HepG2 (cell line): ENCODE measurements around the gene ARL3. TPM values are rescaled to one million over a fixed set of nuclear protein-coding genes. Genes with fewer than 3 reads are reported as not detected.
A peak's percentile ranks its signal among the peaks of the same experiment; 100 is the strongest.

Experiments
- EED ChIP-seq: sonication (generic); formaldehyde crosslinking; IDR thresholded peaks from 2 replicates; pipeline ENCODE4 v1.5.0; 2020; ENCODE audit warnings: mild to moderate bottlenecking, missing genetic modification reagents
- HES4 ChIP-seq: sonication (generic); formaldehyde crosslinking; IDR thresholded peaks from 2 replicates; pipeline ENCODE4 v1.9.0; 2021; ENCODE audit warnings: mild to moderate bottlenecking, missing genetic modification reagents, borderline replicate concordance
- REPIN1 ChIP-seq: sonication (generic); formaldehyde crosslinking; IDR thresholded peaks from 2 replicates; pipeline ENCODE4 v1.8.0; 2022; ENCODE audit warnings: missing genetic modification reagents, low read depth, mild to moderate bottlenecking, borderline replicate concordance
- SETDB1 ChIP-seq: sonication (generic); formaldehyde crosslinking; IDR thresholded peaks from 2 replicates; pipeline ENCODE4 v1.5.1; 2020; ENCODE audit warnings: missing genetic modification reagents, mild to moderate bottlenecking, borderline replicate concordance
- ZBTB7A ChIP-seq: sonication (generic); formaldehyde crosslinking; IDR thresholded peaks from 2 replicates; pipeline ENCODE4 v1.8.0; 2022; ENCODE audit warnings: mild to moderate bottlenecking, missing genetic modification reagents
- ZBTB7B ChIP-seq: sonication (generic); formaldehyde crosslinking; IDR thresholded peaks from 2 replicates; pipeline ENCODE4 v1.4.0; 2020; ENCODE audit warnings: missing genetic modification reagents
- ZNF101 ChIP-seq: sonication (generic); formaldehyde crosslinking; IDR thresholded peaks from 2 replicates; pipeline ENCODE4 v1.4.0; 2020; ENCODE audit warnings: mild to moderate bottlenecking, low read depth, missing genetic modification reagents, borderline replicate concordance
- ZNF431 ChIP-seq: sonication (generic); formaldehyde crosslinking; IDR thresholded peaks from 2 replicates; pipeline ENCODE4 v1.9.0; 2022; ENCODE audit warnings: missing genetic modification reagents, low read depth, mild to moderate bottlenecking, borderline replicate concordance
- ZNF460 ChIP-seq: sonication (generic); formaldehyde crosslinking; IDR thresholded peaks from 2 replicates; pipeline ENCODE4 v1.5.1; 2020; ENCODE audit warnings: missing genetic modification reagents, mild to moderate bottlenecking, borderline replicate concordance
- ZNF468 ChIP-seq: sonication (generic); formaldehyde crosslinking; IDR thresholded peaks from 2 replicates; pipeline ENCODE4 v1.8.0; 2022; ENCODE audit warnings: mild to moderate bottlenecking, moderate library complexity, missing genetic modification reagents
- ZNF547 ChIP-seq: sonication (generic); formaldehyde crosslinking; IDR thresholded peaks from 2 replicates; pipeline ENCODE4 v1.5.1; 2020; ENCODE audit warnings: mild to moderate bottlenecking, missing genetic modification reagents
- ZNF792 ChIP-seq: IDR thresholded peaks from 2 replicates; pipeline ENCODE4 v1.6.1; 2016
- polyA plus RNA-seq, 8 experiments: library from polyadenylated mRNA; depleted of rRNA in 3 of 8; stranded (reverse) in 7 of 8; unstranded in 1 of 8; fragments of >200 nt; fragmentation: Illumina TruSeq in 4 of 8; extraction: Trizol in 4 of 8; gene quantifications; 2 replicates each; pipeline versions ENCODE4 v1.2.1 to v1.2.3, GENCODE V29; 2011 to 2016; ENCODE audit warnings: low read depth in 4 of 8, missing spikeins in 1 of 8, mixed read lengths in 1 of 8; ENCODE audit not compliant: insufficient read depth in 1 of 8
- total RNA-seq, 5 experiments: library from RNA; depleted of rRNA; stranded (reverse); fragments of >200 nt; fragmentation: Illumina TruSeq; extraction: Trizol; gene quantifications; 2 replicates each; pipeline ENCODE4 v1.2.3, GENCODE V29; 2016; ENCODE audit warnings: low read depth in 1 of 5
- TF ChIP-seq, protein P1 (sequence below): IDR thresholded peaks from 2 replicates; pipeline ENCODE4 v1.6.1; 2016
- TF ChIP-seq, protein P2 (sequence below): sonication (generic); formaldehyde crosslinking; IDR thresholded peaks from 2 replicates; pipeline ENCODE4 v1.4.0; 2020; ENCODE audit warnings: missing genetic modification reagents, borderline replicate concordance
- TF ChIP-seq, protein P3 (sequence below): sonication (generic); formaldehyde crosslinking; IDR thresholded peaks from 2 replicates; pipeline ENCODE4 v1.4.0; 2020; ENCODE audit warnings: missing genetic modification reagents
- TF ChIP-seq, protein P4 (sequence below): sonication (generic); formaldehyde crosslinking; IDR thresholded peaks from 2 replicates; pipeline ENCODE4 v1.5.0; 2020; ENCODE audit warnings: mild to moderate bottlenecking, missing genetic modification reagents
- TF ChIP-seq, protein P5 (sequence below): IDR thresholded peaks from 2 replicates; pipeline ENCODE4 v1.6.1; 2012; ENCODE audit warnings: low read length, improper control_type of control experiment
- TF ChIP-seq, protein P6 (sequence below): sonication (generic); formaldehyde crosslinking; IDR thresholded peaks from 2 replicates; pipeline ENCODE4 v1.4.0; 2020; ENCODE audit warnings: mild to moderate bottlenecking, low read depth, missing genetic modification reagents

The ARL3 gene
- total and polyA plus RNA-seq, 2 of the 13 experiments (the other 11 are each of a cell fraction or from before 2014, with no cell fraction given) = 5.2 to 6.6 TPM

DNA sequence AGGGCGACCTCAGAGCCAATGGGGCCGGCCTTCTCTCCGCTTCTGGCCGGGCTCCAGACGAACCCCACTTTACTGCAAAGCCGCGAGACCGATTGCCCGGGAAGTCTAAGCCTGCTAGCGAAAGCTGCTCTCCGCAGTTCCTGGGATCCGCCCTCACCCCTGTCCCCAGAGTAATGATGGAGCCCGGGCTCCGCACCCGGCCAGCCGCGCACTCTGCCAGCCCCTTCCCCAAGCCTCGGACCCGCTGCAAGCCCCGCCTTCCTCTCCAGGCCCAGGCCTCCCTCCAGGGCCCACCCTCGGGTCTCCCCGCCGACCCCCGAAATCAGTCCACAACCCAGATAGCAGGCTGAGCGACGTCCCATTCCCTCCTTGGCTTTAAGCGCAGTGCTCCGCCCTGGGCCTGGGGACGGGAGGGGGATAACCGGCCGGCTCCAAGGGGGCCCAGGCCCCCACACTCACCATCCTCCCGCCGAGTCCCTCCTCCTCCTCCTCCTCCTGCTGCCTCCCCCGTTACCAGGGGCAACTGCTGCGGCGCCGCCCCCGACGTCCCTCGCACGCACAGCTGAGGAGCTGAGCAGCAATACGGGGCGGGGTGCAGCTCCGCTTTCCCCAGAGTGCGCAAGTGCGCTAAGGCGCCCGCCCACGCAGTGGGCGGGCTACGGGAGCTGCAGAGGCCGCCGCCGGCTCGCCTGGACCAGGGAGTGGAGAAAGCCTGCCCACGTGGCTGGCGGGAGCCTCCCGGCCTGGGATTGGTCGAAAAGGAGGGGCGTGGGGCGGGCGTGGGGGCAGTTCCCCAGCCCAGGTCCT, at the start of gene ARL3 (continued):
- TF ChIP-seq, protein P1, sequence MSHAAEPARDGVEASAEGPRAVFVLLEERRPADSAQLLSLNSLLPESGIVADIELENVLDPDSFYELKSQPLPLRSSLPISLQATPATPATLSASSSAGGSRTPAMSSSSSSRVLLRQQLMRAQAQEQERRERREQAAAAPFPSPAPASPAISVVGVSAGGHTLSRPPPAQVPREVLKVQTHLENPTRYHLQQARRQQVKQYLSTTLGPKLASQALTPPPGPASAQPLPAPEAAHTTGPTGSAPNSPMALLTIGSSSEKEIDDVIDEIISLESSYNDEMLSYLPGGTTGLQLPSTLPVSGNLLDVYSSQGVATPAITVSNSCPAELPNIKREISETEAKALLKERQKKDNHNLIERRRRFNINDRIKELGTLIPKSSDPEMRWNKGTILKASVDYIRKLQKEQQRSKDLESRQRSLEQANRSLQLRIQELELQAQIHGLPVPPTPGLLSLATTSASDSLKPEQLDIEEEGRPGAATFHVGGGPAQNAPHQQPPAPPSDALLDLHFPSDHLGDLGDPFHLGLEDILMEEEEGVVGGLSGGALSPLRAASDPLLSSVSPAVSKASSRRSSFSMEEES (CRISPR knock-in tag) = no peak
- TF ChIP-seq, protein P2, sequence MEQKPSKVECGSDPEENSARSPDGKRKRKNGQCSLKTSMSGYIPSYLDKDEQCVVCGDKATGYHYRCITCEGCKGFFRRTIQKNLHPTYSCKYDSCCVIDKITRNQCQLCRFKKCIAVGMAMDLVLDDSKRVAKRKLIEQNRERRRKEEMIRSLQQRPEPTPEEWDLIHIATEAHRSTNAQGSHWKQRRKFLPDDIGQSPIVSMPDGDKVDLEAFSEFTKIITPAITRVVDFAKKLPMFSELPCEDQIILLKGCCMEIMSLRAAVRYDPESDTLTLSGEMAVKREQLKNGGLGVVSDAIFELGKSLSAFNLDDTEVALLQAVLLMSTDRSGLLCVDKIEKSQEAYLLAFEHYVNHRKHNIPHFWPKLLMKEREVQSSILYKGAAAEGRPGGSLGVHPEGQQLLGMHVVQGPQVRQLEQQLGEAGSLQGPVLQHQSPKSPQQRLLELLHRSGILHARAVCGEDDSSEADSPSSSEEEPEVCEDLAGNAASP (CRISPR knock-in tag) = no peak
- TF ChIP-seq, protein P3, sequence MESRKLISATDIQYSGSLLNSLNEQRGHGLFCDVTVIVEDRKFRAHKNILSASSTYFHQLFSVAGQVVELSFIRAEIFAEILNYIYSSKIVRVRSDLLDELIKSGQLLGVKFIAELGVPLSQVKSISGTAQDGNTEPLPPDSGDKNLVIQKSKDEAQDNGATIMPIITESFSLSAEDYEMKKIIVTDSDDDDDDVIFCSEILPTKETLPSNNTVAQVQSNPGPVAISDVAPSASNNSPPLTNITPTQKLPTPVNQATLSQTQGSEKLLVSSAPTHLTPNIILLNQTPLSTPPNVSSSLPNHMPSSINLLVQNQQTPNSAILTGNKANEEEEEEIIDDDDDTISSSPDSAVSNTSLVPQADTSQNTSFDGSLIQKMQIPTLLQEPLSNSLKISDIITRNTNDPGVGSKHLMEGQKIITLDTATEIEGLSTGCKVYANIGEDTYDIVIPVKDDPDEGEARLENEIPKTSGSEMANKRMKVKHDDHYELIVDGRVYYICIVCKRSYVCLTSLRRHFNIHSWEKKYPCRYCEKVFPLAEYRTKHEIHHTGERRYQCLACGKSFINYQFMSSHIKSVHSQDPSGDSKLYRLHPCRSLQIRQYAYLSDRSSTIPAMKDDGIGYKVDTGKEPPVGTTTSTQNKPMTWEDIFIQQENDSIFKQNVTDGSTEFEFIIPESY (CRISPR knock-in tag) = no peak
- TF ChIP-seq HES4 (peak; percentile 49; the same call in 1 of the 2 replicates), ZNF468 (CRISPR knock-in tag) (no peak), ZNF460 (no peak), REPIN1 (0 out of 2 replicates have a peak, but pooled peaks have one; percentile 32), ZNF547 (CRISPR knock-in tag) (peak; percentile 21; the same call in 1 of the 2 replicates), ZBTB7B (CRISPR knock-in tag) (peak; percentile 30; the same call in 1 of the 2 replicates), ZNF431 (CRISPR knock-in tag) (no peak), SETDB1 (no peak), EED (CRISPR knock-in tag) (no peak), ZNF101 (no peak), ZNF792 (CRISPR knock-in tag) (peak; percentile 48; the same call in 1 of the 2 replicates), ZBTB7A (CRISPR knock-in tag) (peak; percentile 95)
- TF ChIP-seq, protein P4, sequence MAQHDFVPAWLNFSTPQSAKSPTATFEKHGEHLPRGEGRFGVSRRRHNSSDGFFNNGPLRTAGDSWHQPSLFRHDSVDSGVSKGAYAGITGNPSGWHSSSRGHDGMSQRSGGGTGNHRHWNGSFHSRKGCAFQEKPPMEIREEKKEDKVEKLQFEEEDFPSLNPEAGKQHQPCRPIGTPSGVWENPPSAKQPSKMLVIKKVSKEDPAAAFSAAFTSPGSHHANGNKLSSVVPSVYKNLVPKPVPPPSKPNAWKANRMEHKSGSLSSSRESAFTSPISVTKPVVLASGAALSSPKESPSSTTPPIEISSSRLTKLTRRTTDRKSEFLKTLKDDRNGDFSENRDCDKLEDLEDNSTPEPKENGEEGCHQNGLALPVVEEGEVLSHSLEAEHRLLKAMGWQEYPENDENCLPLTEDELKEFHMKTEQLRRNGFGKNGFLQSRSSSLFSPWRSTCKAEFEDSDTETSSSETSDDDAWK (CRISPR knock-in tag) = no peak
- TF ChIP-seq, protein P5, sequence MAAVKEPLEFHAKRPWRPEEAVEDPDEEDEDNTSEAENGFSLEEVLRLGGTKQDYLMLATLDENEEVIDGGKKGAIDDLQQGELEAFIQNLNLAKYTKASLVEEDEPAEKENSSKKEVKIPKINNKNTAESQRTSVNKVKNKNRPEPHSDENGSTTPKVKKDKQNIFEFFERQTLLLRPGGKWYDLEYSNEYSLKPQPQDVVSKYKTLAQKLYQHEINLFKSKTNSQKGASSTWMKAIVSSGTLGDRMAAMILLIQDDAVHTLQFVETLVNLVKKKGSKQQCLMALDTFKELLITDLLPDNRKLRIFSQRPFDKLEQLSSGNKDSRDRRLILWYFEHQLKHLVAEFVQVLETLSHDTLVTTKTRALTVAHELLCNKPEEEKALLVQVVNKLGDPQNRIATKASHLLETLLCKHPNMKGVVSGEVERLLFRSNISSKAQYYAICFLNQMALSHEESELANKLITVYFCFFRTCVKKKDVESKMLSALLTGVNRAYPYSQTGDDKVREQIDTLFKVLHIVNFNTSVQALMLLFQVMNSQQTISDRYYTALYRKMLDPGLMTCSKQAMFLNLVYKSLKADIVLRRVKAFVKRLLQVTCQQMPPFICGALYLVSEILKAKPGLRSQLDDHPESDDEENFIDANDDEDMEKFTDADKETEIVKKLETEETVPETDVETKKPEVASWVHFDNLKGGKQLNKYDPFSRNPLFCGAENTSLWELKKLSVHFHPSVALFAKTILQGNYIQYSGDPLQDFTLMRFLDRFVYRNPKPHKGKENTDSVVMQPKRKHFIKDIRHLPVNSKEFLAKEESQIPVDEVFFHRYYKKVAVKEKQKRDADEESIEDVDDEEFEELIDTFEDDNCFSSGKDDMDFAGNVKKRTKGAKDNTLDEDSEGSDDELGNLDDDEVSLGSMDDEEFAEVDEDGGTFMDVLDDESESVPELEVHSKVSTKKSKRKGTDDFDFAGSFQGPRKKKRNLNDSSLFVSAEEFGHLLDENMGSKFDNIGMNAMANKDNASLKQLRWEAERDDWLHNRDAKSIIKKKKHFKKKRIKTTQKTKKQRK = no peak
- TF ChIP-seq, protein P6, sequence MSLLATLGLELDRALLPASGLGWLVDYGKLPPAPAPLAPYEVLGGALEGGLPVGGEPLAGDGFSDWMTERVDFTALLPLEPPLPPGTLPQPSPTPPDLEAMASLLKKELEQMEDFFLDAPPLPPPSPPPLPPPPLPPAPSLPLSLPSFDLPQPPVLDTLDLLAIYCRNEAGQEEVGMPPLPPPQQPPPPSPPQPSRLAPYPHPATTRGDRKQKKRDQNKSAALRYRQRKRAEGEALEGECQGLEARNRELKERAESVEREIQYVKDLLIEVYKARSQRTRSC = no peak
